H1 (cell line): Measurements from ENCODE around the gene POGLUT2. TPM values are rescaled to one million over a fixed set of nuclear protein-coding genes. Genes with fewer than 3 reads are reported as not detected.

Experiments used
- CTCF ChIA-PET: fragments of 300-600 bp; sonication (Branson Sonifier 250); formaldehyde crosslinking; loops from one replicate; lab custom pipeline; 2021; ENCODE audit not compliant: partially characterized antibody; lab: Charles Lee
- POLR2A ChIA-PET: fragments of 300-600 bp; sonication (Branson Sonifier 250); formaldehyde crosslinking; loops from one replicate; lab custom pipeline; 2021; ENCODE audit warnings: inconsistent platforms; ENCODE audit not compliant: partially characterized antibody; lab: Charles Lee
- DNase-seq, 2 experiments: peaks; one replicate each; pipeline versions ENCODE4 v3.0.0 to v3.0.0-alpha.2; 2010 to 2022; ENCODE audit warnings: low spot score in 2 of 2, low read depth in 1 of 2, mixed read lengths in 1 of 2
- FAIRE-seq: peaks from 2 replicates; lab custom pipeline; 2011; peaks lifted over from hg19 to GRCh38; lab: Jason Lieb, UNC
- H2AFZ ChIP-seq: 2 replicates; pipeline ENCODE4 v1.8.1; 2012; ENCODE audit warnings: low read length, inconsistent platforms
- H2AK5ac ChIP-seq: 2 replicates; pipeline ENCODE4 v1.6.1; 2013; ENCODE audit warnings: low read depth, low read length
- H2BK120ac ChIP-seq: replicated peaks from 2 replicates; pipeline ENCODE3; 2013; ENCODE audit warnings: low read depth, low read length, inconsistent platforms
- H2BK12ac ChIP-seq: 2 replicates; pipeline ENCODE4 v1.6.1; 2013; ENCODE audit warnings: low read depth, low read length
- H2BK15ac ChIP-seq: 2 replicates; pipeline ENCODE4 v1.6.1; 2013; ENCODE audit warnings: low read length
- H2BK20ac ChIP-seq: 2 replicates; pipeline ENCODE4 v1.6.1; 2013; ENCODE audit warnings: low read length
- H2BK5ac ChIP-seq: 2 replicates; pipeline ENCODE4 v1.6.1; 2013; ENCODE audit warnings: low read depth, low read length
- H3K14ac ChIP-seq: 2 replicates; pipeline ENCODE4 v1.6.1; 2013; ENCODE audit warnings: inconsistent platforms; ENCODE audit not compliant: insufficient read length
- H3K18ac ChIP-seq: 2 replicates; pipeline ENCODE4 v1.6.1; 2013; ENCODE audit warnings: low read length; ENCODE audit errors: extremely low read depth
- H3K23ac ChIP-seq: 2 replicates; pipeline ENCODE4 v1.6.1; 2013; ENCODE audit warnings: inconsistent platforms; ENCODE audit not compliant: insufficient read length
- H3K23me2 ChIP-seq: 2 replicates; pipeline ENCODE4 v1.6.1; 2013; ENCODE audit warnings: low read depth, low read length
- H3K27ac ChIP-seq: 2 replicates; pipeline ENCODE4 v1.6.1; 2011; ENCODE audit warnings: low read depth, low read length, inconsistent platforms
- H3K27me3 ChIP-seq, 4 experiments: replicated peaks in 1 of 4; 1 replicate in 1 of 4; 2 replicates in 3 of 4; pipeline versions ENCODE4 v1.6.1 to v1.8.1; 2011 to 2013; ENCODE audit warnings: low read length in 3 of 4, mild to moderate bottlenecking in 3 of 4, inconsistent platforms in 2 of 4, mixed read lengths in 2 of 4, moderate library complexity in 1 of 4; ENCODE audit not compliant: control insufficient read depth in 3 of 4, insufficient read depth in 3 of 4; ENCODE audit errors: extremely low read depth in 1 of 4
- H3K36me3 ChIP-seq, 4 experiments: 2 replicates each; pipeline versions ENCODE4 v1.6.1 to v1.8.1; 2011 to 2013; ENCODE audit warnings: mild to moderate bottlenecking in 4 of 4, low read length in 3 of 4, moderate library complexity in 2 of 4, control low read depth in 1 of 4, inconsistent platforms in 1 of 4; ENCODE audit not compliant: insufficient read depth in 4 of 4, control insufficient read depth in 2 of 4
- H3K4ac ChIP-seq: replicated peaks from 2 replicates; pipeline ENCODE3; 2013; ENCODE audit warnings: low read length, low read depth, mixed read lengths, inconsistent platforms; ENCODE audit not compliant: insufficient read length
- H3K4me1 ChIP-seq, 4 experiments: replicated peaks in 1 of 4; 1 replicate in 1 of 4; 2 replicates in 3 of 4; pipeline versions ENCODE4 v1.6.1 to v1.8.1; 2011 to 2013; ENCODE audit warnings: low read length in 3 of 4, inconsistent platforms in 2 of 4, mixed read lengths in 1 of 4; ENCODE audit not compliant: insufficient read depth in 4 of 4, control insufficient read depth in 3 of 4
- H3K4me2 ChIP-seq, 2 experiments: 2 replicates each; pipeline versions ENCODE4 v1.6.1 to v1.8.1; 2011 to 2013; ENCODE audit warnings: low read depth in 2 of 2, low read length in 2 of 2, control low read depth in 1 of 2, inconsistent platforms in 1 of 2, mild to moderate bottlenecking in 1 of 2; ENCODE audit not compliant: insufficient read depth in 1 of 2
- H3K4me3 ChIP-seq, 4 experiments: fragments of 200-600, 300-600 bp in 1 of 4; sonication (generic), shearing (Covaris generic), sonication (Bioruptor Twin) in 1 of 4; 2 replicates each; pipeline versions ENCODE4 v1.5.1 to v1.8.1; 2011 to 2016; ENCODE audit warnings: low read length in 4 of 4, low read depth in 3 of 4, control low read depth in 2 of 4, inconsistent platforms in 2 of 4, mild to moderate bottlenecking in 2 of 4, mixed read lengths in 1 of 4, moderate library complexity in 1 of 4; ENCODE audit not compliant: insufficient read depth in 2 of 4; ENCODE audit errors: extremely low read depth in 1 of 4
- H3K56ac ChIP-seq: replicated peaks from 2 replicates; pipeline ENCODE3; 2013; ENCODE audit warnings: low read depth, mild to moderate bottlenecking, mixed read lengths, low read length, inconsistent platforms; ENCODE audit not compliant: insufficient read length
- H3K79me1 ChIP-seq: 2 replicates; pipeline ENCODE4 v1.6.1; 2013; ENCODE audit warnings: low read depth, low read length, control low read depth
- H3K79me2 ChIP-seq, 2 experiments: 2 replicates each; pipeline versions ENCODE4 v1.6.1 to v1.8.1; 2012 to 2013; ENCODE audit warnings: low read length in 2 of 2, mild to moderate bottlenecking in 2 of 2, inconsistent platforms in 1 of 2; ENCODE audit not compliant: insufficient read depth in 2 of 2, control insufficient read depth in 1 of 2
- H3K9ac ChIP-seq, 4 experiments: replicated peaks in 1 of 4; 1 replicate in 1 of 4; 2 replicates in 3 of 4; pipeline versions ENCODE4 v1.6.1 to v1.8.1; 2011 to 2013; ENCODE audit warnings: low read depth in 3 of 4, low read length in 3 of 4, control low read depth in 2 of 4, mild to moderate bottlenecking in 2 of 4, moderate library complexity in 2 of 4, inconsistent platforms in 1 of 4; ENCODE audit errors: extremely low read depth in 1 of 4
- H3K9me3 ChIP-seq, 2 experiments: 2 replicates each; pipeline versions ENCODE4 v1.6.1 to v1.8.1; 2012 to 2013; ENCODE audit warnings: mild to moderate bottlenecking in 2 of 2, moderate library complexity in 2 of 2, control low read depth in 1 of 2, inconsistent platforms in 1 of 2, low read depth in 1 of 2, low read length in 1 of 2, mixed read lengths in 1 of 2; ENCODE audit not compliant: insufficient read depth in 2 of 2
- H4K20me1 ChIP-seq, 2 experiments: replicated peaks in 1 of 2; 2 replicates each; pipeline versions ENCODE3 to v1.8.1; 2011 to 2013; ENCODE audit warnings: inconsistent platforms in 2 of 2, low read length in 2 of 2, mild to moderate bottlenecking in 1 of 2; ENCODE audit not compliant: insufficient read depth in 2 of 2, control insufficient read depth in 1 of 2
- H4K5ac ChIP-seq: 2 replicates; pipeline ENCODE4 v1.6.1; 2013; ENCODE audit warnings: low read length, low read depth, mixed read lengths, inconsistent platforms; ENCODE audit not compliant: insufficient read length
- H4K8ac ChIP-seq: 2 replicates; pipeline ENCODE4 v1.8.0; 2013; ENCODE audit warnings: mild to moderate bottlenecking, moderate library complexity, low read length, inconsistent platforms; ENCODE audit not compliant: insufficient read depth; ENCODE audit errors: extremely low read depth
- H4K91ac ChIP-seq: replicated peaks from 2 replicates; pipeline ENCODE3; 2013; ENCODE audit warnings: low read length, mixed read lengths, inconsistent platforms; ENCODE audit not compliant: insufficient read length
- BRCA1 ChIP-seq: IDR thresholded peaks from 2 replicates; pipeline ENCODE4 v1.6.1; 2012; ENCODE audit warnings: low read depth, low read length, improper control_type of control experiment
- WGBS, 2 experiments: shearing (Covaris generic) in 1 of 2; methylation state at CpG; one replicate each; pipeline versions ENCODE4 v1.1.6 to v1.1.7; 2013 to 2015; ENCODE audit warnings: low lambda C conversion rate in 2 of 2, mixed read lengths in 2 of 2, inconsistent platforms in 1 of 2, low coverage in 1 of 2, missing lambda C conversion rate in 1 of 2; ENCODE audit not compliant: insufficient replicate concordance in 2 of 2, insufficient coverage in 1 of 2, insufficient read length in 1 of 2; ENCODE audit errors: extremely low coverage in 1 of 2, missing lambda C conversion rate in 1 of 2; 5-methylcytosine and 5-hydroxymethylcytosine counted together
- polyA plus RNA-seq, 7 experiments: library from polyadenylated mRNA; depleted of rRNA in 3 of 7; stranded (reverse) in 5 of 7; unstranded in 2 of 7; fragments of >200 nt in 5 of 7; fragments of 200-250 nt in 2 of 7; gene quantifications; 1 replicate in 5 of 7; 2 replicates in 1 of 7; 4 replicates in 1 of 7; pipeline versions ENCODE4 v1.2.1 to v1.2.3, GENCODE V29; 2011 to 2013; ENCODE audit warnings: missing spikeins in 2 of 7, mixed read lengths in 2 of 7
- total RNA-seq: library from RNA; stranded (reverse); fragmentation: NEBNext Ultra II Directional; extraction: Animal tissue kit (Norgen Biotek cat#: 25700); gene quantifications from 2 replicates; pipeline ENCODE4 v1.2.1, GENCODE V29; 2021

POGLUT2 gene
- total and polyA plus RNA-seq, 2 of the 8 experiments (the other 6 are each of a cell fraction or from before 2014, with no cell fraction given) = 9.9 to 22.3 TPM

DNA sequence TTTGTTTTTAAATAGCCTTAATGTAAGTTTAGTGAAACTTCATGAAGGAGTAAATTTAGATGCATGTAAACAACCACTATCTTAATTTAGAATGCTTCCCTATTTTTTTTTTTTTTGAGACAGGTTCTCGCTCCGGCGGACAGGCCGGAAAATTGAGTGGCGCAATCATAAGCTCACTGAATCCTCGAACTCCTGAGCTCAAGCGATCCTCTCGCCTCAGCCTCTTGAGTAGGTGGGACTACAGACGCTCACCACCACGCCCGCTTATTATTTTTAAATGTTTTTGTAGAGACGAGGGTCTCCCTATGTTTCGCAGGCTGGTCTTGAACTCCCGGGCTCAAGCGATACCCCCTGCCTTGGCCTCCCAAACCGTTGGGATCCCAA, 26.7 kb downstream of the POGLUT2 start:
- H3K9ac ChIP-seq = no peak overlapping the region
- H3K27me3 ChIP-seq = peaks cover 0 to 18% (median 12%) of the 10 kb centered on the region in 4 experiments; a peak in 5 of 7 replicates
- POLR2A ChIA-PET = interaction anchor here (2.5 kb wide), 1 partner anchor 14 kb away, joined by 6 read pairs; no protein-coding TSS in a partner anchor
- H2BK120ac ChIP-seq = no peak overlapping the region
- no peak overlapping the region for H2BK20ac ChIP-seq
- peak overlapping the region in 1 of 2 experiments; percentile 96; a peak in 1 of 4 replicates for H3K4me2 ChIP-seq
- H3K4ac ChIP-seq = no peak overlapping the region
- FAIRE-seq (no peak), DNase-seq (no peak)
- no peak overlapping the region for H4K8ac ChIP-seq
- no peak overlapping the region for H3K14ac ChIP-seq
- H3K27ac ChIP-seq = no peak overlapping the region
- no peak overlapping the region for H2BK5ac ChIP-seq
- no peak overlapping the region for H3K18ac ChIP-seq
- H3K23me2 ChIP-seq = peaks cover 5% of the 10 kb centered on the region
- H4K20me1 ChIP-seq = peaks cover 0 to 2% of the 10 kb centered on the region in 2 experiments
- no peak overlapping the region for H2AK5ac ChIP-seq
- H2BK15ac ChIP-seq = no peak overlapping the region
- no peaks in the 10 kb centered on the region for H3K79me2 ChIP-seq
- H3K56ac ChIP-seq = no peak overlapping the region
- H3K36me3 ChIP-seq = peaks cover 0 to 2% (median 0%) of the 10 kb centered on the region in 4 experiments; a peak in 2 of 8 replicates
- no peak overlapping the region for H4K5ac ChIP-seq
- 93% methylated on average over 16 of the region's 16 CpGs; no CpG with 5 or more reads in 1 of the 2 experiments for WGBS, 2 experiments
- H3K79me1 ChIP-seq = no peaks in the 10 kb centered on the region
- no peak overlapping the region for H4K91ac ChIP-seq
- H3K9me3 ChIP-seq = peaks cover 0 to 4% of the 10 kb centered on the region in 2 experiments; a peak in 1 of 4 replicates
- H3K4me1 ChIP-seq = peaks cover 0 to 6% (median 2%) of the 10 kb centered on the region in 4 experiments; a peak in 2 of 7 replicates
- no peak overlapping the region for H2BK12ac ChIP-seq
- H3K4me3 ChIP-seq = 0 out of 8 replicates have a peak overlapping the region, but pooled peaks of 1 of the 4 experiments have one; percentile 86
- CTCF ChIA-PET = interaction anchor here (1.0 to 5.6 kb wide), 3 partner anchors 28 to 183 kb away, joined by 3 to 28 read pairs (median 4); no protein-coding TSS in a partner anchor
- no peak overlapping the region for H2AFZ ChIP-seq
- no peak overlapping the region for H3K23ac ChIP-seq
- TF ChIP-seq BRCA1 = no peak
